SU-DHL-6 (cell line): ENCODE measurements around the gene IL2RG.

Experiments used
- CTCF ChIP-seq: fragments of 200-600 bp; sonication (generic); IDR thresholded peaks from one replicate; pipeline ENCODE4 v1.5.1; 2017; ENCODE audit warnings: antibody characterized with exemption, mild to moderate bottlenecking, low read length, moderate library complexity; ENCODE audit not compliant: insufficient read depth, poor library complexity, severe bottlenecking
- EZH2phosphoT487 ChIP-seq: fragments of 200-600 bp; sonication (generic), shearing (Covaris generic); conservative IDR thresholded peaks from 2 replicates; pipeline ENCODE4 v1.6.1; 2018; ENCODE audit warnings: mild to moderate bottlenecking, antibody characterized with exemption, low read length, moderate library complexity, mixed read lengths

- TF ChIP-seq CTCF (no peak), EZH2phosphoT487 (no peak)
These were observed 51.2 kb downstream of the IL2RG start for GRCh38 chrX:71060127-71060526.
